HG03432 (cell line): ENCODE measurements around the gene CYB5R2.

ENCODE experiments used
- ATAC-seq: cut with Tn5 transposase; IDR thresholded peaks from one replicate; pipeline ENCODE4 v1.9.1; 2021; ENCODE audit warnings: mild to moderate bottlenecking, moderate library complexity; ENCODE audit not compliant: unreplicated experiment

The CYB5R2 gene

DNA sequence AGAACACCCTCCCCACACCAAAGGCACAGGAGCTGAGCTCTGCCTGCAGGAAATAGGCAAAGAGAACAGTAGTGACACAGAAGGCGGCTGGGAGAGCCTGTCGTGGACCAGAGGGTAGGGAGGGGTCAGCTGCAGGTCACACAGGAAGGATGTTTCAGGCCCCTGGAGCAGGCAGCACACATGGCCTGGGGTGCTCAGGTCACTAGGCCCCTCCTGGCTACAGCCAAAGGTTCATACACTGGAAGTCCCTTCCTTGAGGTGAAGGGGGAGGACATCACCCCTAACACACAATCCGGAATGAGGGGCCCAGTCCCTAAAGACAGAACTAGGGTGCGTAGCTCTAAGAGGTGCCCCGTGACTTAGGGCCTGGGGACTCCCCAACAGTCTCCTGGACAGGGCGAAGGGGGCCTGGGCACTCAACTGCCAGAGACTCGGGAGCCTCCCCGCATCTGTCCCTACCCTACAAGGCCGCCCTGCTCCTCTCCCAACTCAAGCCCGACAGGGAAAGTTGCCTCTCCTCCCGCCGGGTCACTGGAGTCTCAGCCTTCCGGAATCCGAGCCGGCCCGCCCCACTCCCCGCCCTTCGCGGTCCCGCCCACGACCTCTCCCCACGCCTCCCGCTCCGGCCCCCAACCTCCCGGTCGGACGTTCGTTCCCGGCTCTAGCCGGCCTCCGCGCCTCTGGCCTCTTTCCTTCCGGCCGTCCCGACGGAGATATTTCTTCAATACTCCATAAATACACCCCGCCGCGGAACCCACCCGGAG is at the start of gene CYB5R2:
CYB5R2 (minus strand) TSS at position 541 of the 764 bp plus-strand sequence. CDS start 675 bp downstream, outside the sequence.
- ATAC-seq = peak; percentile 57

GRCh38 chr11:7714786-7715185 is 41.5 kb upstream of the CYB5R2 start:
- no peak for ATAC-seq

DNA sequence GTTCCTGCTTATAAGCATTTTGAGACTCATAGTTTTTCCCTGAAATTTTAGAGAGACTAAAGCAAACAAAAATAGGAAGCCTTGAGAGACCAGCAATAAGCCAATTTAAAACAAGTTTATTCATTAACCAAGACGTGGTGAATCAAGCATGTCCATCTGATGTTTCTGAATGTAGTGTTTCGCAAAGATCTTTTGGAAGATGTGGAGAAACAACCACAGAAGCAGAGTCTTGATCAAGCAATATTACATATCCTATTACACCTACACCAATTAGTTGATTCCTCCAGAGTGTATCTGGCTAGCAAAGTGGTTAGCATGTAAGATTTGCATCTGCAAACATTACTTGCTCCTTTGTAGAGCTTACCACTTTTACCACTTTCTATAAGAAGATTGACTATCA is 33.1 kb upstream of the CYB5R2 start, which contains the start of gene OVCH2:
OVCH2 (minus strand) TSS at position 101 of the 400 bp plus-strand sequence; CDS start at position 18, 83 bp downstream.
- no peak for ATAC-seq

GRCh38 chr11:7703740-7704139 is 30.4 kb upstream of the CYB5R2 start:
- ATAC-seq = no peak

- no peak for ATAC-seq
Measured at GRCh38 chr11:7696424-7696823, 23.1 kb upstream of the CYB5R2 start.

- no peak for ATAC-seq
Measured at GRCh38 chr11:7694235-7694634, 20.9 kb upstream of the CYB5R2 start.

DNA sequence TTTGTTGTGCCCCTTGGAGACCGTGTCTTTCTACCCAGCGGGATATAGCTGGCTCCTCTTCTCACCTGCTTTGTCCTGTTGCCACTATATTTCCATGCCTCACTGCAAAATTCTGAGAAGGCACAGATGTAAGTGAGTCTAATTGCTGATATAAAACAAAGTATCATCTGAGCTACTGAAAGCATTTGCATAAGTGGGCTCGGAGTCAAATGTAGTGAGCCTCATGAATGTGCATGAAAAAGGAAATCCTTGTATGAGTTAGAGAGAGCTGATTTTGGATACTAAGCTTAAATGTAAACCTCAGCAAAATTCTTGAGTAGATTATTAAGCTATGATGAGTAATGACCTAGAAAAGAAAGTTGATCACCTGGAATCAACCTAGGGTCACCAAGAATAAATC is 19.1 kb upstream of the CYB5R2 start:
- ATAC-seq = no peak

DNA sequence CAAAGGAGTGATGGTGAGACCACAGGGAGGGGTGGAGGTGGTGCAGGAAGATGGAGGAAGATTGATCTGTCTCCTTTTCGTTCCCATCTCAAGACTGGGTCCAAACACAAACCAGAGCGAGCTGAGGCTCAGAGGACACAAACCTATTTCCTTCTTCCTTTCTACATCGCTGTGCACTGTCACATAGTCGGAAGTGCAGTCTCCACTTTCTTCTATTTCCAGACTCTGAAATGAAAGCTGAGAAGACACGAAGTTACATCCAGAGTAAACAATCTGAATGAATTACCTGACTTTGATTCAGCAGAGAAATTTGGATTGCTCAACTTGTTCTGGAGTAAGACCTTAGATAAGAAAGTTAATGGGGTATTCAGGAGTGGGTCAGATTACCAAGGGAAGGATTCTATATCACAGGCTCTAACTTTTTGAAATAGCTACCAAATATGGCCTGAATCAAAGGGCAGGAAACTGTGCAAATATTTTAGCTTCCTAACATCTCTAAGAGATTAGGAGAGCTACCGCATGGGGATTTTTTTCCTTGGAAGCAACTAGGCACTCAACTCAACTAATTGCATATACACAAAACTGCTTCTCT is 18.6 kb upstream of the CYB5R2 start:
- no peak for ATAC-seq

- no peak for ATAC-seq
Measured at GRCh38 chr11:7690648-7691047, 17.3 kb upstream of the CYB5R2 start.

GRCh38 chr11:7689239-7689638 is 15.9 kb upstream of the CYB5R2 start:
- ATAC-seq = no peak

DNA sequence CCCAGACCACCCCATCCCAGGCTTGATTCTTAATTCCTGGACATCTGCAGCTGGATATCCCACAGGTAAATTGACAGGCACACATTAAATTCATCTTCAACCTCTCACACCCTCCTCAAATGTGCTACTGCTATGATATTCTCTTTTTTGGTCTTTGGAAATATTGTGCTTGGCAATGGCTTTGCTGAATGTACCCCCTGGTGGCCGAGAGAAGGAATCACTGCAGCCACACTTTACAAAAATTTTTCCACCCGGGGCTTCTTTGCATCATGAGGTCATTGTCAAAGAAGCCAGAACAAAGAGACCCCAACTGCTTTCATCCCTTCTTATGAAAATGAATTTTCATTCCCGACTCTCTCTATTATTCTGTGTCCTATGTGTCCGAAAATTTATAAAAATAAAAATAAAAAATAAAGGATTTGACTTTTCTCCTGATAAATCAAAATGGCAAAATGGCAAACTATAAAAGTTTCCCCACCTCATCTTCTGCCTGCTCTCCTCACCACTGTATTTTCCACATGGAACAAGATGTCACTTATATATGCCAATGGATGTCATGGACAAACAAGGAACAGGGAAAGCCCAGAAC is 15.0 kb upstream of the CYB5R2 start:
- no peak for ATAC-seq

DNA sequence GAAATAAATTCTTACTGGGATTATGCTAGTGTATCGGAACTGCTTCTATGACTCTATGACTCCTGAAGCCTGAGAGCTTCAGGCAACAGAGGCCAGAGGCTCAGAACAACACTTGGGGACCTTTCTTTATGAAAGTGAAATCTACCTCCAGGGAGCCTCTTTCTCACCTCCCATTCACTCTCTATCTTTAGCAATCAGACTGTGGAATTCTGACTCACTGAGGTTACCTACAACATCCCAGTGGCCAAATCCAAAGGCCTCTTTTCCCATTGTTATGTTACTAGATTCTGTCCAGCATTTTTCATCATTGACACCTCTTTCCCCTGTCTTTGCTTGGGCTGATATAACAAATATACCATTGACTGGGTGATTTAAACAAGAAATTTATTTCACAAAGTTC is 14.1 kb upstream of the CYB5R2 start:
- no peak for ATAC-seq

- no peak for ATAC-seq
Measured at GRCh38 chr11:7686761-7687160, 13.5 kb upstream of the CYB5R2 start.

DNA sequence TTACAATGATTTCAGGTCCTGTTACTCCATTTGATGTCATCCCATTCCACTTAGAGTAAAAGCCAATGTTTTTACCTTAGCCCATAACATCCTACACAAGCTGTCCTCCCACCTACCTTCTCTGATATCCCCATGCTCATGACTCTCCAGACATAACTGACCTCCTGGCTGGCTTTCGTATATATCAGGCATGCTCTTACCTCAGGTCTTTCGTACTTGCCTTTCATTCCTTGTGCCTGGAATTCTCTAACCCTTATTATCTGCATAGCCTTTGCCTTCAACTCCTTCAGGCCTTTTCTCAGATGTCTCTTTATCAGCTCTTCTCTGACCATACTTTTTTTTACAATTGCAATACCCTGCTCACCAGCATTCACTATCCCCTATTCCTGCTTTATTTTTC is 10.3 kb upstream of the CYB5R2 start:
- no peak for ATAC-seq

DNA sequence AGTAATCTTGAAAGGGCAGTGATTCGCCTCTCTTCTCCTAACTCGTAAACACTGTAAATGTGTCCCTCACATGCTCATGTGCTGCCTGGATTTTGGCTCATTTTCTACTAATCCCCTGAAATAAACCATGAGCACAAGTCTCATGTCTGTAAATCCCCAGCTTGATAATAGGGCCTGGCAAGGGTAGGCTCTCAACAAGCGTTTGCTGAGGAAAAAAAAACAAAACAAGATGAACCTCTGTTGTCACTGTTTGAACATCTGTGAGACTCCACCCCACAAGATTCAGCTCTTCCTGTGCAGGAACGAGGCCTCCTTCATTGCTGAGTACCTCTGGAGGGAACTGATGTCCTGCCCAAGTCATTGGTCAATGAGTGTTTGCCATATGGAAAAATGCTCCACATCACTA is 4.5 kb upstream of the CYB5R2 start:
- ATAC-seq = no peak

DNA sequence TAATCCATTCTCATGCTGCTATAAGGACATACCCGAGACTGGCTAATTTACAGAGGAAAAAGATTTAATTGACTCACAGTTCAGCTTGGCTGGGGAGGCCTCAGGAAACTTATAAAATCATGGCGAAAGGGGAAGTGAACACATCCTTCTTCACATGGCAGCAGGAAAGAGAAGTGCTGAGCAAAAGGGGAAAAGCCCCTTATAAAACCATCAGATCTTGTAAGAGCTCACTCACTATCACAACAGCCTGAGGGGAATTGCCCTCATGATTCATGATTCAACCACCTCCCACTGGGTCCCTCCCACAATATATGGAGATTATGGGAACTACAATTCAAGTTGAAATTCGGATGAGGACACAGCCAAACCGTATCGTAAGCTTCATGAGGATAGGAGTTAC is 3.8 kb upstream of the CYB5R2 start:
- ATAC-seq = no peak

- no peak for ATAC-seq
Measured at GRCh38 chr11:7675631-7676030, 2.3 kb upstream of the CYB5R2 start.

GRCh38 chr11:7673724-7674434 is 579 bp upstream of the CYB5R2 start:
- peak; percentile 51 for ATAC-seq

- ATAC-seq = no peak
Measured at GRCh38 chr11:7672276-7672959, 882 bp downstream of the CYB5R2 start.

DNA sequence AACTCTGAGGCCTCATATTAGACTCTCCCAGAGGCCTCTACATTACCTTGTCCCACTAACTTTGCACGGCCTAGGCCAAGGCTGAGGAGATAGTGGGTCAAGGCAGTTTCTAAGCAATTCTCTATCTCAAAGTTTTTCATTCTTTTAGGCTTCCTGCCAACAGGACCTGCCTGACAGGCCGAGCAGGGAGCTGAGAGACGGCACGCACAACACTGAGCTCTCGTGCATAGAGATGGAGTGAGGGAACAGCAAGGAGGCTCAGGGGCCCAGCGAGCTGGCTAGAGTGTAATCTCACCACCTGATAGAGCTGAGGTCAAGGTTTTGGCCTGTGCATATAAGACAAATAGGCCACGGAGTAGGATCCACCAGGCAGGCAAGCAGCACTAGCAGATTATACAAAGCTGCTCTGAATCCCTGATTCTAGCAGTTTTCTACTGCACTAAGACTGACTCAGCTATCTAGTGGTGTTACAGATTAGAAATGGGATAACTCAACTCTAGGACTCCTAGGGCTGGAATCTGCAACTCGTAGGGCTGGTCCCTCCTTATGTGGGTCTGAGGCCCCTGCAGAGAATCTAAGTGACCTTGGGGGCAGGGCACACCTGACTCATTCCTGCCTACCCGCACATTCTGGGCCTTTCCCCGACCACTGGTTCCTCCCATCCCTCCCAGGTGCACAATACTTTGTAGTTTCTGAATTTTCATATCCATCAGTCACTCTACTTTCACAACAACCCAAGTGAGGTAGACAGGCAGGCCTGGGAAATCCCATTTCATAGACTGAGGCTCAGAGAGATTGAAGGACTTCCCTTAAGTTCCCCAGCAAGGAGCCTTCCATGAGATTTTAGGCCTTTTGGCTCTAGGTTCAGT is 1.7 kb downstream of the CYB5R2 start:
- peak; percentile 57 for ATAC-seq
